H1 (cell line): ENCODE results near the gene TUBGCP2. TPM values are rescaled to one million over a fixed set of nuclear protein-coding genes. Genes with fewer than 3 reads are reported as not detected.

Experiments used
- CTCF ChIA-PET: fragments of 300-600 bp; sonication (Branson Sonifier 250); formaldehyde crosslinking; loops from one replicate; lab custom pipeline; 2021; ENCODE audit not compliant: partially characterized antibody; lab: Charles Lee
- POLR2A ChIA-PET: fragments of 300-600 bp; sonication (Branson Sonifier 250); formaldehyde crosslinking; loops from one replicate; lab custom pipeline; 2021; ENCODE audit warnings: inconsistent platforms; ENCODE audit not compliant: partially characterized antibody; lab: Charles Lee
- DNase-seq, 2 experiments: peaks; one replicate each; pipeline versions ENCODE4 v3.0.0 to v3.0.0-alpha.2; 2010 to 2022; ENCODE audit warnings: low spot score in 2 of 2, low read depth in 1 of 2, mixed read lengths in 1 of 2
- FAIRE-seq: peaks from 2 replicates; lab custom pipeline; 2011; peaks lifted over from hg19 to GRCh38; lab: Jason Lieb, UNC
- H2AFZ ChIP-seq: 2 replicates; pipeline ENCODE4 v1.8.1; 2012; ENCODE audit warnings: low read length, inconsistent platforms
- H2AK5ac ChIP-seq: 2 replicates; pipeline ENCODE4 v1.6.1; 2013; ENCODE audit warnings: low read depth, low read length
- H2BK120ac ChIP-seq: replicated peaks from 2 replicates; pipeline ENCODE3; 2013; ENCODE audit warnings: low read depth, low read length, inconsistent platforms
- H2BK12ac ChIP-seq: 2 replicates; pipeline ENCODE4 v1.6.1; 2013; ENCODE audit warnings: low read depth, low read length
- H2BK15ac ChIP-seq: 2 replicates; pipeline ENCODE4 v1.6.1; 2013; ENCODE audit warnings: low read length
- H2BK20ac ChIP-seq: 2 replicates; pipeline ENCODE4 v1.6.1; 2013; ENCODE audit warnings: low read length
- H2BK5ac ChIP-seq: 2 replicates; pipeline ENCODE4 v1.6.1; 2013; ENCODE audit warnings: low read depth, low read length
- H3K14ac ChIP-seq: 2 replicates; pipeline ENCODE4 v1.6.1; 2013; ENCODE audit warnings: inconsistent platforms; ENCODE audit not compliant: insufficient read length
- H3K18ac ChIP-seq: 2 replicates; pipeline ENCODE4 v1.6.1; 2013; ENCODE audit warnings: low read length; ENCODE audit errors: extremely low read depth
- H3K23ac ChIP-seq: 2 replicates; pipeline ENCODE4 v1.6.1; 2013; ENCODE audit warnings: inconsistent platforms; ENCODE audit not compliant: insufficient read length
- H3K23me2 ChIP-seq: 2 replicates; pipeline ENCODE4 v1.6.1; 2013; ENCODE audit warnings: low read depth, low read length
- H3K27ac ChIP-seq: 2 replicates; pipeline ENCODE4 v1.6.1; 2011; ENCODE audit warnings: low read depth, low read length, inconsistent platforms
- H3K27me3 ChIP-seq, 4 experiments: replicated peaks in 1 of 4; 1 replicate in 1 of 4; 2 replicates in 3 of 4; pipeline versions ENCODE4 v1.6.1 to v1.8.1; 2011 to 2013; ENCODE audit warnings: low read length in 3 of 4, mild to moderate bottlenecking in 3 of 4, inconsistent platforms in 2 of 4, mixed read lengths in 2 of 4, moderate library complexity in 1 of 4; ENCODE audit not compliant: control insufficient read depth in 3 of 4, insufficient read depth in 3 of 4; ENCODE audit errors: extremely low read depth in 1 of 4
- H3K36me3 ChIP-seq, 4 experiments: 2 replicates each; pipeline versions ENCODE4 v1.6.1 to v1.8.1; 2011 to 2013; ENCODE audit warnings: mild to moderate bottlenecking in 4 of 4, low read length in 3 of 4, moderate library complexity in 2 of 4, control low read depth in 1 of 4, inconsistent platforms in 1 of 4; ENCODE audit not compliant: insufficient read depth in 4 of 4, control insufficient read depth in 2 of 4
- H3K4ac ChIP-seq: replicated peaks from 2 replicates; pipeline ENCODE3; 2013; ENCODE audit warnings: low read length, low read depth, mixed read lengths, inconsistent platforms; ENCODE audit not compliant: insufficient read length
- H3K4me1 ChIP-seq, 4 experiments: replicated peaks in 1 of 4; 1 replicate in 1 of 4; 2 replicates in 3 of 4; pipeline versions ENCODE4 v1.6.1 to v1.8.1; 2011 to 2013; ENCODE audit warnings: low read length in 3 of 4, inconsistent platforms in 2 of 4, mixed read lengths in 1 of 4; ENCODE audit not compliant: insufficient read depth in 4 of 4, control insufficient read depth in 3 of 4
- H3K4me2 ChIP-seq, 2 experiments: 2 replicates each; pipeline versions ENCODE4 v1.6.1 to v1.8.1; 2011 to 2013; ENCODE audit warnings: low read depth in 2 of 2, low read length in 2 of 2, control low read depth in 1 of 2, inconsistent platforms in 1 of 2, mild to moderate bottlenecking in 1 of 2; ENCODE audit not compliant: insufficient read depth in 1 of 2
- H3K4me3 ChIP-seq, 4 experiments: fragments of 200-600, 300-600 bp in 1 of 4; sonication (generic), shearing (Covaris generic), sonication (Bioruptor Twin) in 1 of 4; 2 replicates each; pipeline versions ENCODE4 v1.5.1 to v1.8.1; 2011 to 2016; ENCODE audit warnings: low read length in 4 of 4, low read depth in 3 of 4, control low read depth in 2 of 4, inconsistent platforms in 2 of 4, mild to moderate bottlenecking in 2 of 4, mixed read lengths in 1 of 4, moderate library complexity in 1 of 4; ENCODE audit not compliant: insufficient read depth in 2 of 4; ENCODE audit errors: extremely low read depth in 1 of 4
- H3K56ac ChIP-seq: replicated peaks from 2 replicates; pipeline ENCODE3; 2013; ENCODE audit warnings: low read depth, mild to moderate bottlenecking, mixed read lengths, low read length, inconsistent platforms; ENCODE audit not compliant: insufficient read length
- H3K79me1 ChIP-seq: 2 replicates; pipeline ENCODE4 v1.6.1; 2013; ENCODE audit warnings: low read depth, low read length, control low read depth
- H3K79me2 ChIP-seq, 2 experiments: 2 replicates each; pipeline versions ENCODE4 v1.6.1 to v1.8.1; 2012 to 2013; ENCODE audit warnings: low read length in 2 of 2, mild to moderate bottlenecking in 2 of 2, inconsistent platforms in 1 of 2; ENCODE audit not compliant: insufficient read depth in 2 of 2, control insufficient read depth in 1 of 2
- H3K9ac ChIP-seq, 4 experiments: replicated peaks in 1 of 4; 1 replicate in 1 of 4; 2 replicates in 3 of 4; pipeline versions ENCODE4 v1.6.1 to v1.8.1; 2011 to 2013; ENCODE audit warnings: low read depth in 3 of 4, low read length in 3 of 4, control low read depth in 2 of 4, mild to moderate bottlenecking in 2 of 4, moderate library complexity in 2 of 4, inconsistent platforms in 1 of 4; ENCODE audit errors: extremely low read depth in 1 of 4
- H3K9me3 ChIP-seq, 2 experiments: 2 replicates each; pipeline versions ENCODE4 v1.6.1 to v1.8.1; 2012 to 2013; ENCODE audit warnings: mild to moderate bottlenecking in 2 of 2, moderate library complexity in 2 of 2, control low read depth in 1 of 2, inconsistent platforms in 1 of 2, low read depth in 1 of 2, low read length in 1 of 2, mixed read lengths in 1 of 2; ENCODE audit not compliant: insufficient read depth in 2 of 2
- H4K20me1 ChIP-seq, 2 experiments: replicated peaks in 1 of 2; 2 replicates each; pipeline versions ENCODE3 to v1.8.1; 2011 to 2013; ENCODE audit warnings: inconsistent platforms in 2 of 2, low read length in 2 of 2, mild to moderate bottlenecking in 1 of 2; ENCODE audit not compliant: insufficient read depth in 2 of 2, control insufficient read depth in 1 of 2
- H4K5ac ChIP-seq: 2 replicates; pipeline ENCODE4 v1.6.1; 2013; ENCODE audit warnings: low read length, low read depth, mixed read lengths, inconsistent platforms; ENCODE audit not compliant: insufficient read length
- H4K8ac ChIP-seq: 2 replicates; pipeline ENCODE4 v1.8.0; 2013; ENCODE audit warnings: mild to moderate bottlenecking, moderate library complexity, low read length, inconsistent platforms; ENCODE audit not compliant: insufficient read depth; ENCODE audit errors: extremely low read depth
- H4K91ac ChIP-seq: replicated peaks from 2 replicates; pipeline ENCODE3; 2013; ENCODE audit warnings: low read length, mixed read lengths, inconsistent platforms; ENCODE audit not compliant: insufficient read length
- CREB1 ChIP-seq: IDR thresholded peaks from 2 replicates; pipeline ENCODE4 v1.6.1; 2012; ENCODE audit warnings: inconsistent platforms
- EZH2 ChIP-seq: fragments of 200-600 bp; sonication (generic); IDR thresholded peaks from 2 replicates; pipeline ENCODE4 v1.7.1; 2012; ENCODE audit warnings: low read depth, mild to moderate bottlenecking, moderate library complexity, low read length, inconsistent platforms; ENCODE audit not compliant: severe bottlenecking
- RXRA ChIP-seq: IDR thresholded peaks from 2 replicates; pipeline ENCODE4 v1.6.1; 2011; ENCODE audit warnings: low read depth, mild to moderate bottlenecking, low read length, moderate library complexity; ENCODE audit not compliant: insufficient read depth
- SAP30 ChIP-seq: fragments of 300-600 bp; sonication (generic); IDR thresholded peaks from 2 replicates; pipeline ENCODE4 v1.7.1; 2012; ENCODE audit warnings: low read length, moderate library complexity, mild to moderate bottlenecking, inconsistent platforms; ENCODE audit not compliant: insufficient read depth, insufficient replicate concordance
- SIN3A ChIP-seq, 2 experiments: IDR thresholded peaks in 1 of 2; conservative IDR thresholded peaks in 1 of 2; 2 replicates each; pipeline ENCODE4 v1.6.1; 2011 to 2012; ENCODE audit warnings: low read length in 2 of 2, improper control_type of control experiment in 1 of 2, low read depth in 1 of 2, mild to moderate bottlenecking in 1 of 2
- TCF12 ChIP-seq: IDR thresholded peaks from 2 replicates; pipeline ENCODE4 v1.6.1; 2011; ENCODE audit warnings: low read depth, mild to moderate bottlenecking, low read length
- TEAD4 ChIP-seq: IDR thresholded peaks from 2 replicates; pipeline ENCODE4 v1.6.1; 2012; ENCODE audit warnings: low read depth, low read length, inconsistent platforms, mixed read lengths
- WGBS, 2 experiments: shearing (Covaris generic) in 1 of 2; methylation state at CpG; one replicate each; pipeline versions ENCODE4 v1.1.6 to v1.1.7; 2013 to 2015; ENCODE audit warnings: low lambda C conversion rate in 2 of 2, mixed read lengths in 2 of 2, inconsistent platforms in 1 of 2, low coverage in 1 of 2, missing lambda C conversion rate in 1 of 2; ENCODE audit not compliant: insufficient replicate concordance in 2 of 2, insufficient coverage in 1 of 2, insufficient read length in 1 of 2; ENCODE audit errors: extremely low coverage in 1 of 2, missing lambda C conversion rate in 1 of 2; 5-methylcytosine and 5-hydroxymethylcytosine counted together
- polyA plus RNA-seq, 7 experiments: library from polyadenylated mRNA; depleted of rRNA in 3 of 7; stranded (reverse) in 5 of 7; unstranded in 2 of 7; fragments of >200 nt in 5 of 7; fragments of 200-250 nt in 2 of 7; gene quantifications; 1 replicate in 5 of 7; 2 replicates in 1 of 7; 4 replicates in 1 of 7; pipeline versions ENCODE4 v1.2.1 to v1.2.3, GENCODE V29; 2011 to 2013; ENCODE audit warnings: missing spikeins in 2 of 7, mixed read lengths in 2 of 7
- total RNA-seq: library from RNA; stranded (reverse); fragmentation: NEBNext Ultra II Directional; extraction: Animal tissue kit (Norgen Biotek cat#: 25700); gene quantifications from 2 replicates; pipeline ENCODE4 v1.2.1, GENCODE V29; 2021

TUBGCP2 gene
- total and polyA plus RNA-seq, 2 of the 8 experiments (the other 6 are each of a cell fraction or from before 2014, with no cell fraction given), result 34.9 to 51.9 TPM

DNA sequence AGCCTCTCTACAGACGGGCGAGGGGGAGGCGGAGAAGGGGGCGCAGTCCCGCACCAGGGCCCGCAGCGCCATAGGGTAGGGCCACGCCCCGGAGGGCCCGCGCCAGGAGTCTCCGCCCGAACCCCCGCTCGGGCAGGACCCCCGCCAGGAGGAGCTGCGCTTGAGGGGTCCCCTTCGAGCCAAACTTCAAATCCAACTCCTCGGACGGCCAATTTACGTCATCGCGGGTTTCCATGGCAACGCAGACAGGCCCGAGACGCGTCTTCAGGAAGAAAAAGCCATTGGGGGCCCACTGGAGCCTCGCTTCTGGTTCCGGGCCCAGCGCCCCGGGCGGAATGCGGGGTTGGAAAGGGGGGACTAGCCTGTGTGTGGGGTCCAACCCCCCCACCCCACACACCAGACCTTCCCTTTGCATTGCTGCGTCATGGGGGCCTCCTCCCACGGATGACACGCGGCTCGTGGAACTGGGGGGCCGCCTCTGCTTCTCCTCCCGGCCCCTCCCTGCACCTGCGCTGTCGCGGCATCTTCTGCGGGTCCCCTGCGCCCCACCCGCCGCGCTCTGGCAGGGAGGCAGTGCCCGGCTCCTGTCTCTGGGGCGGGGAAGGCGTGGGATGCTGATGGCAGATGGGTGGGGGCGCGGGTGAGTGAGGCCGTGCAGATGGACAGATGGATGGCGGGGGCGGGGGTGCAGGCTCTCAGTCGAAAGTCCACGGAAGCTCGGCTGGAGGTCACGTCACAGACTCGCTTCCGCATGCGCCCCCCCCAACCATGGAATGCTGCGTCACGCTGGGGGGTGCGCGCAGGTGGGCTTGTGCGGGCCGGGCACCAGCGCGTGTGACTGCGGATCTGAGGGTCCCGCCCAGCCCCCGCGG, 26.8 kb upstream of the TUBGCP2 start:
- H3K79me1 ChIP-seq, result no peaks in the 10 kb centered on the region
- H3K4me1 ChIP-seq, result peaks cover 0 to 18% (median 4%) of the 10 kb centered on the region in 4 experiments; a peak in 5 of 7 replicates
- no peak overlapping the region for H2AK5ac ChIP-seq
- no peak overlapping the region for H3K9ac ChIP-seq
- H3K23ac ChIP-seq, result no peak overlapping the region
- peaks cover 0 to 20% of the 10 kb centered on the region in 2 experiments for H4K20me1 ChIP-seq
- H3K23me2 ChIP-seq, result peaks cover 32% of the 10 kb centered on the region; the same call in 1 of the 2 replicates
- no peaks in the 10 kb centered on the region for H3K79me2 ChIP-seq
- ChIA-PET POLR2A (interaction anchor here (0.7 to 2.5 kb wide), 5 partner anchors 9 to 26 kb away, joined by 3 to 8 read pairs (median 8); partner anchors contain the start of genes FUOM and PRAP1), CTCF (interaction anchor here (0.9 to 1.5 kb wide), 2 partner anchors 12 to 26 kb away, joined by 3 to 5 read pairs; partner anchors contain the start of gene PRAP1)
- H2BK120ac ChIP-seq, result no peak overlapping the region
- DNase-seq (peak in 1 of 2 experiments; percentile 83), FAIRE-seq (no peak)
- no peak overlapping the region for H4K91ac ChIP-seq
- no peak overlapping the region for H2BK5ac ChIP-seq
- H3K14ac ChIP-seq, result no peak overlapping the region
- peaks cover 27 to 61% (median 57%) of the 10 kb centered on the region in 4 experiments for H3K27me3 ChIP-seq
- no peak overlapping the region for H2AFZ ChIP-seq
- no peaks in the 10 kb centered on the region; a peak in 1 of 8 replicates for H3K36me3 ChIP-seq
- 0 out of 2 replicates have a peak overlapping the region, but pooled peaks have one; percentile 35 for H4K8ac ChIP-seq
- no peak overlapping the region for H4K5ac ChIP-seq
- no peak overlapping the region for H2BK20ac ChIP-seq
- TF ChIP-seq RXRA, result no peak
- no peak for TF ChIP-seq SAP30
- 0 out of 4 replicates have a peak, but pooled peaks of 1 of the 2 experiments have one; percentile 39 for TF ChIP-seq SIN3A (conservative IDR thresholded peaks at IDR 0.05 in 1 of 2, IDR thresholded peaks at IDR 0.05 in 1 of 2; ENCODE audit: low read depth in 1 of 2, low read length in 2 of 2)
- peak; percentile 20; the same call in 1 of the 2 replicates for TF ChIP-seq TEAD4
- TF ChIP-seq TCF12, result no peak
- TF ChIP-seq EZH2, result peak; percentile 30
- peak; percentile 59 for TF ChIP-seq CREB1
- H3K18ac ChIP-seq, result no peak overlapping the region
- peak overlapping the region; percentile 35 to 64 for H3K4me2 ChIP-seq
- no peak overlapping the region for H2BK12ac ChIP-seq
- no peak overlapping the region for H3K4ac ChIP-seq
- H3K4me3 ChIP-seq, result peak overlapping the region; percentile 7 to 58 (median 32); a peak in 7 of 8 replicates
- H2BK15ac ChIP-seq, result no peak overlapping the region
- peaks cover 0 to 12% of the 10 kb centered on the region in 2 experiments; a peak in 1 of 4 replicates for H3K9me3 ChIP-seq
- WGBS, 2 experiments, result 14% methylated on average over 34 of the region's 75 CpGs; no CpG with 5 or more reads in 1 of the 2 experiments
- no peak overlapping the region for H3K56ac ChIP-seq
- no peak overlapping the region for H3K27ac ChIP-seq
